HG02981 (cell line): ENCODE results near the gene KRT84.
"Not testable (repeated sequence)": the region's sequence is repeated elsewhere in the genome, so short reads cannot be mapped to it uniquely, and the experiment has no call there.

Experiments used
- ATAC-seq: cut with Tn5 transposase; IDR thresholded peaks from one replicate; pipeline ENCODE4 v1.9.1; 2021; ENCODE audit warnings: mild to moderate bottlenecking, moderate library complexity; ENCODE audit not compliant: unreplicated experiment

Gene KRT84

GRCh38 chr12:52413202-52413601 lies 27.8 kb upstream of the KRT84 start:
- ATAC-seq, result no peak

- no peak for ATAC-seq
Observed at GRCh38 chr12:52411815-52412214, 26.4 kb upstream of the KRT84 start.

GRCh38 chr12:52410589-52411248 lies 25.3 kb upstream of the KRT84 start:
- ATAC-seq, result not testable (repeated sequence)

GRCh38 chr12:52407918-52408317 lies 22.5 kb upstream of the KRT84 start:
- no peak for ATAC-seq

GRCh38 chr12:52405922-52406385 lies 20.5 kb upstream of the KRT84 start, which contains the start of gene KRT82:
Gene KRT82 (minus strand): TSS chr12:52406335. CDS start chr12:52406277, 58 bp downstream.
- no peak for ATAC-seq

- ATAC-seq, result no peak
Observed at GRCh38 chr12:52404951-52405350, 19.5 kb upstream of the KRT84 start.

- no peak for ATAC-seq
Observed at GRCh38 chr12:52403561-52403960, 18.1 kb upstream of the KRT84 start.

- ATAC-seq, result no peak
Observed at GRCh38 chr12:52402873-52403540, 17.6 kb upstream of the KRT84 start.

- no peak for ATAC-seq
Observed at GRCh38 chr12:52402377-52402776, 16.9 kb upstream of the KRT84 start.

GRCh38 chr12:52401926-52402325 lies 16.5 kb upstream of the KRT84 start:
- no peak for ATAC-seq

GRCh38 chr12:52401526-52401925 lies 16.1 kb upstream of the KRT84 start:
- ATAC-seq, result no peak

GRCh38 chr12:52400906-52401305 lies 15.5 kb upstream of the KRT84 start:
- no peak for ATAC-seq

GRCh38 chr12:52399756-52400155 lies 14.3 kb upstream of the KRT84 start:
- ATAC-seq, result no peak

GRCh38 chr12:52398176-52398575 lies 12.7 kb upstream of the KRT84 start:
- no peak for ATAC-seq

GRCh38 chr12:52396656-52397055 lies 11.2 kb upstream of the KRT84 start:
- ATAC-seq, result no peak

GRCh38 chr12:52395761-52396434 lies 10.4 kb upstream of the KRT84 start:
- no peak for ATAC-seq

GRCh38 chr12:52394836-52395405 lies 9.5 kb upstream of the KRT84 start:
- no peak for ATAC-seq

- no peak for ATAC-seq
Observed at GRCh38 chr12:52392465-52393007, 7.1 kb upstream of the KRT84 start.

- no peak for ATAC-seq
Observed at GRCh38 chr12:52391618-52392002, 6.2 kb upstream of the KRT84 start.

- no peak for ATAC-seq
Observed at GRCh38 chr12:52390739-52391617, 5.5 kb upstream of the KRT84 start.
